ENCODE results near the gene GRAMD1B.
"Not testable (repeated sequence)": the region's sequence is repeated elsewhere in the genome, so short reads cannot be mapped to it uniquely, and the experiment has no call there.

The GRAMD1B gene

GRCh38 chr11:123544631-123545375 is 114.7 kb downstream of the GRAMD1B start:
- no peak for DNase-seq

GRCh38 chr11:123545726-123546270 is 115.7 kb downstream of the GRAMD1B start:
- no peak for DNase-seq

GRCh38 chr11:123546515-123546914 is 116.4 kb downstream of the GRAMD1B start:
- DNase-seq, result no peak

GRCh38 chr11:123547180-123547579 is 117.1 kb downstream of the GRAMD1B start:
- no peak for DNase-seq

- DNase-seq, result no peak
Observed at GRCh38 chr11:123548774-123549173, 118.7 kb downstream of the GRAMD1B start.

- DNase-seq, result no peak
Observed at GRCh38 chr11:123549926-123550917, 120.2 kb downstream of the GRAMD1B start.

- DNase-seq, result no peak
Observed at GRCh38 chr11:123551079-123551478, 121.0 kb downstream of the GRAMD1B start.

- DNase-seq, result no peak
Observed at GRCh38 chr11:123556633-123557032, 126.6 kb downstream of the GRAMD1B start.

- no peak for DNase-seq
Observed at GRCh38 chr11:123558536-123559315, 128.7 kb downstream of the GRAMD1B start.

GRCh38 chr11:123559523-123559955 is 129.5 kb downstream of the GRAMD1B start:
- no peak for DNase-seq

- DNase-seq, result no peak
Observed at GRCh38 chr11:123560006-123560405, 129.9 kb downstream of the GRAMD1B start.

- DNase-seq, result no peak
Observed at GRCh38 chr11:123561431-123561800, 131.3 kb downstream of the GRAMD1B start.

- no peak for DNase-seq
Observed at GRCh38 chr11:123562158-123562557, 132.1 kb downstream of the GRAMD1B start.

- DNase-seq, result no peak
Observed at GRCh38 chr11:123562829-123563228, 132.8 kb downstream of the GRAMD1B start.

- no peak for DNase-seq
Observed at GRCh38 chr11:123564221-123564620, 134.2 kb downstream of the GRAMD1B start.

- DNase-seq, result no peak
Observed at GRCh38 chr11:123566852-123567251, 136.8 kb downstream of the GRAMD1B start.

GRCh38 chr11:123567466-123567865 is 137.4 kb downstream of the GRAMD1B start:
- no peak for DNase-seq

- no peak for DNase-seq
Observed at GRCh38 chr11:123568367-123568870, 138.3 kb downstream of the GRAMD1B start.

- DNase-seq, result no peak
Observed at GRCh38 chr11:123569393-123569792, 139.3 kb downstream of the GRAMD1B start.

GRCh38 chr11:123570939-123571580 is 141.0 kb downstream of the GRAMD1B start:
- DNase-seq, result no peak

GRCh38 chr11:123572791-123573190 is 142.7 kb downstream of the GRAMD1B start:
- DNase-seq, result not testable (repeated sequence)

- no peak for DNase-seq
Observed at GRCh38 chr11:123573286-123573685, 143.2 kb downstream of the GRAMD1B start.
